ENCODE measurements around the gene BPHL.

- TF ChIP-seq CHD1 (IDR thresholded peaks at IDR 0.05; ENCODE audit: low read depth, low read length) (no peak), POLR2A (IDR thresholded peaks at IDR 0.05; ENCODE audit: low read depth, low read length) (no peak), RFX5 (IDR thresholded peaks at IDR 0.05; ENCODE audit: low read depth, low read length) (no peak), CTCF (conservative IDR thresholded peaks at IDR 0.05; ENCODE audit: low read depth, low read length) (no peak), MAFK (IDR thresholded peaks at IDR 0.05; ENCODE audit: low read depth, low read length) (no peak), MXI1 (IDR thresholded peaks at IDR 0.05; ENCODE audit: borderline replicate concordance, low read depth, low read length) (no peak), RCOR1 (IDR thresholded peaks at IDR 0.05; ENCODE audit: insufficient replicate concordance, low read length) (no peak)
Observed at GRCh38 chr6:3175715-3176402, 57.3 kb downstream of the BPHL start.

All from IMR-90 (cell line).